K562 (cell line): Measurements from ENCODE around the gene FDX1. TPM values are rescaled to one million over a fixed set of nuclear protein-coding genes. Genes with fewer than 3 reads are reported as not detected.

Experiments used
- ATAC-seq: fragments of 200-7000 bp; cut with Tn5 transposase; 3 replicates; pipeline ENCODE4 v1.9.1; 2020; ENCODE audit warnings: moderate library complexity
- BruUV-seq: library from RNA; stranded (reverse); fragments of 400-500 nt; replicated peaks from 2 replicates; lab custom pipeline; 2021; lab: Mats Ljungman, UMichigan
- CTCF ChIA-PET: fragments of 300-600 bp; formaldehyde crosslinking; extraction: SDS; loops from one replicate; lab custom pipeline; 2021; ENCODE audit warnings: low intra/inter-chr PET ratio; lab: Yijun Ruan, JAX
- POLR2A ChIA-PET: fragments of 300-600, 350-650 bp; sonication (Branson Sonifier 250); formaldehyde crosslinking; extraction: SDS; loops from one replicate; lab custom pipeline; 2021; ENCODE audit warnings: antibody characterized with exemption, inconsistent platforms; lab: Yijun Ruan, JAX
- DNase-seq, 4 experiments: peaks; one replicate each; pipeline versions ENCODE4 v3.0.0 to v3.0.0-alpha.2; 2011 to 2018; ENCODE audit warnings: low spot score in 3 of 4, mixed read lengths in 3 of 4; ENCODE audit errors: extremely low read depth in 1 of 4
- FAIRE-seq: peaks from 2 replicates; lab custom pipeline; 2011; peaks lifted over from hg19 to GRCh38; lab: Jason Lieb, UNC
- H2AFZ ChIP-seq: 2 replicates; pipeline ENCODE4 v1.6.0; 2011; ENCODE audit warnings: low read depth, low read length, control low read depth, inconsistent platforms
- H3K27ac ChIP-seq: fragments of 200-600 bp; 3 replicates; pipeline ENCODE4 v1.8.0; 2011; ENCODE audit warnings: low read depth, mild to moderate bottlenecking, control low read depth, inconsistent platforms, low read length, moderate library complexity, mixed read lengths; ENCODE audit errors: extremely low read depth
- H3K27me3 ChIP-seq, 2 experiments: fragments of 300-600 bp in 1 of 2; 2 replicates in 1 of 2; 3 replicates in 1 of 2; pipeline versions ENCODE4 v1.6.0 to v1.8.0; 2011; ENCODE audit warnings: inconsistent platforms in 2 of 2, low read length in 2 of 2, mild to moderate bottlenecking in 1 of 2, mixed read lengths in 1 of 2, moderate library complexity in 1 of 2; ENCODE audit not compliant: control insufficient read depth in 2 of 2, insufficient read depth in 2 of 2
- H3K36me3 ChIP-seq: fragments of 300-600 bp; 3 replicates; pipeline ENCODE4 v1.8.0; 2011; ENCODE audit warnings: mild to moderate bottlenecking, low read length, inconsistent platforms; ENCODE audit not compliant: control insufficient read depth, insufficient read depth
- H3K4me1 ChIP-seq, 2 experiments: fragments of 200-600 bp in 1 of 2; replicated peaks in 1 of 2; 2 replicates in 1 of 2; 3 replicates in 1 of 2; pipeline versions ENCODE4 v1.5.1 to v1.8.0; 2011; ENCODE audit warnings: inconsistent platforms in 2 of 2, low read length in 2 of 2, mild to moderate bottlenecking in 1 of 2, mixed read lengths in 1 of 2, moderate library complexity in 1 of 2; ENCODE audit not compliant: control insufficient read depth in 2 of 2, insufficient read depth in 2 of 2
- H3K4me2 ChIP-seq: 2 replicates; pipeline ENCODE4 v1.6.1; 2011; ENCODE audit warnings: low read length, control low read depth, inconsistent platforms, mixed read lengths; ENCODE audit not compliant: insufficient read depth
- H3K4me3 ChIP-seq: fragments of 200-600 bp; sonication (generic), shearing (Covaris generic); 2 replicates; pipeline ENCODE4 v1.5.1; 2016; ENCODE audit warnings: control low read depth, inconsistent platforms
- H3K79me2 ChIP-seq: fragments of 200-600 bp; 3 replicates; pipeline ENCODE4 v1.8.0; 2011; ENCODE audit warnings: low read length, inconsistent platforms; ENCODE audit not compliant: control insufficient read depth, insufficient read depth
- H3K9ac ChIP-seq, 2 experiments: 2 replicates each; pipeline versions ENCODE4 v1.6.0 to v1.6.1; 2011; ENCODE audit warnings: low read depth in 2 of 2, low read length in 2 of 2, control low read depth in 1 of 2, inconsistent platforms in 1 of 2, mild to moderate bottlenecking in 1 of 2, mixed read lengths in 1 of 2; ENCODE audit not compliant: insufficient read depth in 1 of 2
- H3K9me1 ChIP-seq: one replicate; pipeline ENCODE4 v1.6.0; 2011; ENCODE audit warnings: inconsistent platforms, mild to moderate bottlenecking, low read length, moderate library complexity; ENCODE audit not compliant: control insufficient read depth, insufficient read depth
- H3K9me3 ChIP-seq: replicated peaks from 2 replicates; pipeline ENCODE4 v1.5.1; 2011; ENCODE audit warnings: low read depth, low read length, inconsistent platforms; ENCODE audit not compliant: control insufficient read depth, insufficient read depth
- H4K20me1 ChIP-seq: replicated peaks from 2 replicates; pipeline ENCODE4 v1.6.1; 2011; ENCODE audit warnings: low read length, inconsistent platforms, mixed read lengths; ENCODE audit not compliant: control insufficient read depth, insufficient read depth
- ATF3 ChIP-seq, 2 experiments: fragments of 450-650 bp in 1 of 2; sonication (generic) in 1 of 2; formaldehyde crosslinking in 1 of 2; IDR thresholded peaks in 1 of 2; conservative IDR thresholded peaks in 1 of 2; 2 replicates each; pipeline versions ENCODE4 v1.6.1 to v1.8.1; 2016 to 2023; ENCODE audit warnings: mild to moderate bottlenecking in 2 of 2, moderate library complexity in 2 of 2, inconsistent platforms in 1 of 2, missing genetic modification reagents in 1 of 2
- CEBPG ChIP-seq, 3 experiments: fragments of 200-800 bp in 1 of 3; sonication (Bioruptor generic) in 1 of 3; sonication (generic) in 1 of 3; formaldehyde crosslinking in 1 of 3; IDR thresholded peaks in 2 of 3; conservative IDR thresholded peaks in 1 of 3; 2 replicates each; pipeline versions ENCODE4 v1.6.1 to v1.8.0; 2016 to 2022; ENCODE audit warnings: missing compliant biosample characterization in 2 of 3, missing genetic modification characterization in 2 of 3, mild to moderate bottlenecking in 1 of 3, missing genetic modification reagents in 1 of 3
- JUND ChIP-seq, 2 experiments: IDR thresholded peaks; 2 replicates in 1 of 2; 3 replicates in 1 of 2; pipeline ENCODE4 v1.6.1; 2011; ENCODE audit warnings: borderline replicate concordance in 2 of 2, low read depth in 2 of 2, low read length in 2 of 2, improper control_type of control experiment in 1 of 2, missing biosample characterization in 1 of 2, missing genetic modification characterization in 1 of 2, missing genetic modification reagents in 1 of 2
- PHF20 ChIP-seq: fragments of 450-650 bp; IDR thresholded peaks from 2 replicates; pipeline ENCODE4 v1.6.1; 2018; ENCODE audit not compliant: partially characterized antibody
- ZBTB5 ChIP-seq: fragments of 450-650 bp; IDR thresholded peaks from 2 replicates; pipeline ENCODE4 v1.6.1; 2017; ENCODE audit warnings: antibody characterized with exemption
- ZEB2 ChIP-seq: fragments of 450-650 bp; IDR thresholded peaks from 2 replicates; pipeline ENCODE4 v1.6.1; 2016
- ZHX1 ChIP-seq: fragments of 150-350 bp; conservative IDR thresholded peaks from 2 replicates; pipeline ENCODE4 v1.6.1; 2014; ENCODE audit warnings: low read length
- ZNF589 ChIP-seq: fragments of 200-800 bp; sonication (Bioruptor generic); IDR thresholded peaks from 2 replicates; pipeline ENCODE4 v1.6.1; 2016; ENCODE audit warnings: low read depth, missing genetic modification characterization, missing compliant biosample characterization
- WGBS: fragments of 100-300 bp; shearing (Covaris generic); methylation state at CpG from one replicate; pipeline ENCODE4 v1.1.6; 2016; ENCODE audit warnings: low coverage, mixed read lengths; ENCODE audit not compliant: insufficient coverage; ENCODE audit errors: missing lambda C conversion rate; 5-methylcytosine and 5-hydroxymethylcytosine counted together
- in situ Hi-C: fragments of 300-500 bp; cut with MboI; formaldehyde crosslinking; loops from 4 replicates; pipeline ENCODE4 v1.15.0; 2018; ENCODE audit warnings: inconsistent platforms, mixed read lengths
- intact Hi-C: fragments of 100-400 bp; cut with micrococcal nuclease; formaldehyde crosslinking; loops from 2 replicates; pipeline ENCODE4 v1.14.2; 2022
- polyA plus RNA-seq, 8 experiments: library from polyadenylated mRNA; depleted of rRNA in 4 of 8; stranded (reverse) in 5 of 8; unstranded in 3 of 8; fragments of >200 nt; fragmentation: Nextera tagmentation in 2 of 8; fragmentation: Illumina TruSeq in 1 of 8; extraction: Ambion mirVana in 2 of 8; extraction: Trizol in 1 of 8; gene quantifications; 2 replicates each; pipeline versions ENCODE4 v1.2.1 to v1.2.3, GENCODE V29; 2011 to 2014; ENCODE audit warnings: inconsistent platforms in 1 of 8, missing spikeins in 1 of 8
- total RNA-seq, 7 experiments: library from RNA; depleted of rRNA in 6 of 7; stranded (reverse); fragments of >200 nt in 6 of 7; fragmentation: Illumina TruSeq in 2 of 7; extraction: Trizol in 2 of 7; gene quantifications; 2 replicates each; pipeline versions ENCODE4 v1.2.1 to v1.2.3, GENCODE V29; 2011 to 2021; ENCODE audit warnings: low replicate concordance in 1 of 7

The FDX1 gene
- total and polyA plus RNA-seq, 9 of the 15 experiments (the other 6 are each of a cell fraction or from before 2014, with no cell fraction given), result 6.4 to 14.3 (median 11.4) TPM

- H3K79me2 ChIP-seq, result no peaks in the 10 kb centered on the region
- no peaks in the 10 kb centered on the region for H3K27me3 ChIP-seq
- H3K9ac ChIP-seq, result no peak overlapping the region
- H3K4me1 ChIP-seq, result no peaks in the 10 kb centered on the region
- FAIRE-seq (no peak), DNase-seq (no peak), ATAC-seq (no peak)
- no peak overlapping the region for H3K27ac ChIP-seq
- H4K20me1 ChIP-seq, result no peaks in the 10 kb centered on the region
- no peaks in the 10 kb centered on the region for H3K9me1 ChIP-seq
- ChIA-PET POLR2A (no interaction called here), CTCF (no interaction called here)
- no TSS peak for BruUV-seq
- in situ Hi-C loops, result no loop called here
- intact Hi-C loops, result no loop called here
- no peak overlapping the region for H3K4me3 ChIP-seq
- TF ChIP-seq ZNF589 (CRISPR knock-in tag), result no peak
- no peak for TF ChIP-seq PHF20
- no peak for TF ChIP-seq ZEB2
- H3K9me3 ChIP-seq, result no peaks in the 10 kb centered on the region
- no peaks in the 10 kb centered on the region for H3K36me3 ChIP-seq
- no peak overlapping the region for H2AFZ ChIP-seq
- WGBS, result 54% methylated on average over 1 of the region's 1 CpG
- H3K4me2 ChIP-seq, result no peak overlapping the region
These were observed 41.6 kb downstream of the FDX1 start for GRCh38 chr11:110471371-110471770.

- in situ Hi-C loops, result no loop called here
- CTCF ChIA-PET, result no interaction called here
- TF ChIP-seq ATF3 (IDR thresholded peaks at IDR 0.05) (peak; percentile 88), ATF3 (CRISPR knock-in tag; conservative IDR thresholded peaks at IDR 0.05) (no peak), CEBPG (CRISPR knock-in tag; IDR thresholded peaks at IDR 0.05) (0 out of 2 replicates have a peak, but pooled peaks have one; percentile 29), CEBPG (tag; conservative IDR thresholded peaks at IDR 0.05 in 1 of 2, IDR thresholded peaks at IDR 0.05 in 1 of 2) (peak in 1 of 2 experiments; percentile 64; a peak in 2 of 4 replicates), ZHX1 (no peak), JUND (IDR thresholded peaks at IDR 0.05; ENCODE audit: borderline replicate concordance, low read depth, low read length) (peak; percentile 42; the same call in 1 of the 2 replicates), JUND (tag; IDR thresholded peaks at IDR 0.05; ENCODE audit: borderline replicate concordance, low read depth, low read length) (no peak), ZBTB5 (no peak)
These were observed 43.1 kb downstream of the FDX1 start for GRCh38 chr11:110472858-110473257.

More at GRCh38 chr11:110472858-110473257, 43.1 kb downstream of the FDX1 start:
- DNase-seq (no peak), ATAC-seq (no peak), FAIRE-seq (no peak)
- Histone ChIP-seq H3K36me3 (no peaks in the 10 kb centered on the region), H3K27ac (no peak overlapping the region), H3K79me2 (no peaks in the 10 kb centered on the region), H3K27me3 (no peaks in the 10 kb centered on the region), H2AFZ (no peak overlapping the region), H4K20me1 (no peaks in the 10 kb centered on the region), H3K9ac (no peak overlapping the region), H3K4me3 (no peak overlapping the region), H3K4me1 (no peaks in the 10 kb centered on the region), H3K9me1 (no peaks in the 10 kb centered on the region), H3K9me3 (no peaks in the 10 kb centered on the region), H3K4me2 (no peak overlapping the region)
- intact Hi-C loops, result no loop called here
- BruUV-seq, result no TSS peak
- 63% methylated on average over 1 of the region's 1 CpG for WGBS
- POLR2A ChIA-PET, result no interaction called here
